NOMO-1 treated with DMSO at 0.1 percent for 48 hours (cell line): ENCODE data around the gene NCKAP5L.

Source experiments
- DNase-seq: peaks from one replicate; lab custom pipeline; 2025; ENCODE audit not compliant: unreplicated experiment; lab: John Stamatoyannopoulos, UW

NCKAP5L gene

DNA sequence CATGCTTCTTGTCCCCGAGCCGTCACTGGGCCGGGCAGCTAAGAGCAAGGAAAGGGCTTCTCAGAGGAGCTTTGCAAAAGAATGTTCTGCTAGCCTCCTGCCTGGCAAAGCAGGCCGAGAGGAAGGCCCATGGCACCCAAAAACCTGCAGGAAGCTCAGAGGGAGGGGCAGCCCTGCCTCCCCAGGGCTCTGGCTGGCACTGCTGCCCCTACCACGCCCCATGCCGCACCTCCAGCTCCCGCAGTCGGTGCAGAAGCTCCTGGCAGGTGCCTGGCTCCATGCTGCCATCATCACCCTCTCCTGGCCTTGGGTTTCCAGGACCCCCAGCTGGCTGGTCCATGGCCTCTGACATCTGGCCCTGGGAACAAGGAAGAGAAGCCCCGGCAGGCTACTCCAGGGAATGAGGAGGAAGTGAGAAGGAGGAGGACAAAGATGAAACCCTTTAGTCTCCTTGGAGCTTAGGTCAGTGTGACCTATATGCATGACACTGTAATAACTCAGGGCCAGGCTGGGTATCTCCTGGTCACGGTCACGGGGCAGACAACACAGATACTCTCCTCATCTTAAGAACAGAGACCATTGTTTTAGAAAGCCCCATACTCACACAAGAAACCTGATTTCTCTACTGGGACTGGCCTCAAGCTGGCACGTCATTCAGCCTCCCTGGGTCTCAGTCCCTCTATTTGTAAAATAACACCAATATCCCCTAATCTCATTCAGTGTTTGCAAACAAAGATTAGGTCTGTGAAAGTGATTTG is 24.3 kb downstream of the NCKAP5L start:
- DNase-seq = no peak

DNA sequence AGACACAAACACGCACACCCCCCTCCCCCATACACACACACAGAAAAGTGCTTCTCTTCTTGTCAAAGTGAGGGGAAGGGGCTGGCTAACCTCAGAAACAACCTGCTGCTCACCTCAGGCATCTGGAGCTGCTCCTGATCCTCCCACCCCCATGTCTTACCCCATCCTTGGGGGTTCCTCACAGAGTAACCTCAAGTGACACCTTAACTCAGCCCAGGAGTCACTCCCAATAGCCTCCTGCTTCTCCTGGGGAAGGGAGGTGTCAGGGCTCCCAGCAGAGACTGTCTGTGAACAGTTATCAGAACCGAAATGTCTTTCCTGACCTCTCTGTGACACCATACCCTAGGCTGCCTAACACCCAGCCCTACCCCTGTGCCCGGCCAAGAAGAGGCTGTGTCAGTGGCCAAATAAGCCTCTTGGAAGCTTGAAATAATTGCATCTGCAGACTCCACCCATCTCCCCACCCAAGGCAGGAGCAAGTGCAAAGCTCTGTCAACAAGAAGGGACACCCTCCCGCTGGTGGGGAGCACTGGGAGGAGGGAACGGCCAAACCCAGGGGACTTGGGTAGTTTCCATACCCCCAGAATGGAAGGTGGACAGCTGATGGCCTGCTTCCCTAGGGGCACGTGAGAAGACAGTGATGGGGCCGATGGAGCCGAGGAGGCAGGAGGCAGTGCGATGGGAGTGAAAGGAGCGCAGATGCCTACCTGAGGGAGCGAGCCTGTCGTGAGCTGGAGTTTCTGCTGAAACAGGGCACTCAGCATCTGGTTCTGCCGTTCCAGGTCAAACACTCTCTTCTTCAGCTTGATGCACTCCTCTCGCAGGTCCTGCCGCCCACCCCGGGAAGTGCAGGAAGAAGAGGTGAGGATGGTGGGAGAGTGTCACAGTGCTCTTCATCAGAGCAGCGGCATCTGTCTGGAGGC is 26.8 kb downstream of the NCKAP5L start:
- DNase-seq = no peak

DNA sequence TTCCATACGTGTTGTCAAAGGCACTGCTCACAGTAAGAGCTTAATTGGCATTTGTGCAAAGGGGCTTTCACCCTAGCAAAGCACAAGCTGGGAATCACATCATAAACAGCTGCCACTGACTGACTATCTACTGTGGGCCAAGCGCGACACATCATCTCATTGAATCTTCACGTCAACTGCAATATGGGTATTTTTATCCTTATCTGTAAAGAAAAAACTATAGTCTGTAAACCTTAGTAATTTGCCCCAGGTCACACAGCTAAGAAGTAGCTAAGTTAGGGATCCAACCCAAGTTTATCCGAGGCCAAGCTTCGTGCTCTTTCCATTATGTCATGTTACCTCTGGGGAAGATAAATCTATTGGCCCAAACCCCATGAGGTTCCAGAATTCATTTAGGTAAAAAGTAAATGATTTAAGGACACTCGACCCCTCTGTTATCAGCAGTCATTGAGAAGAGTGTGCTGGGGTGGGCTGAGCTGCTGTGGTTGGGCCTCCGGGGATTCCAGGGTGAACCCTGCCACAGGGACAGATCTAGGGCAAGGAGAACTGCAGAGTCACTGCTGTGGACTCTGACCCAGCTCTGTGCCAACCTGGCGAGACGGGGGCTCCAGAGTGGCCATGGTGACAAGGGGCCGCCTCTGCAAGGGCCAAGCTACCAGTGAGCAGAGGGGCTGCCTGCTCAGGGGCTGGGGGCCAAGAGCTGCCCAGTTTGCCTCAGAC is 27.6 kb downstream of the NCKAP5L start:
- DNase-seq = no peak

GRCh38 chr12:49798934-49799333 is 29.3 kb downstream of the NCKAP5L start:
- no peak for DNase-seq

GRCh38 chr12:49798248-49798647 is 30.0 kb downstream of the NCKAP5L start:
- no peak for DNase-seq

GRCh38 chr12:49797449-49797776 is 30.8 kb downstream of the NCKAP5L start:
- no peak for DNase-seq

- no peak for DNase-seq
These were observed 31.4 kb downstream of the NCKAP5L start for GRCh38 chr12:49796606-49797448.

GRCh38 chr12:49796155-49796554 is 32.1 kb downstream of the NCKAP5L start:
- no peak for DNase-seq

DNA sequence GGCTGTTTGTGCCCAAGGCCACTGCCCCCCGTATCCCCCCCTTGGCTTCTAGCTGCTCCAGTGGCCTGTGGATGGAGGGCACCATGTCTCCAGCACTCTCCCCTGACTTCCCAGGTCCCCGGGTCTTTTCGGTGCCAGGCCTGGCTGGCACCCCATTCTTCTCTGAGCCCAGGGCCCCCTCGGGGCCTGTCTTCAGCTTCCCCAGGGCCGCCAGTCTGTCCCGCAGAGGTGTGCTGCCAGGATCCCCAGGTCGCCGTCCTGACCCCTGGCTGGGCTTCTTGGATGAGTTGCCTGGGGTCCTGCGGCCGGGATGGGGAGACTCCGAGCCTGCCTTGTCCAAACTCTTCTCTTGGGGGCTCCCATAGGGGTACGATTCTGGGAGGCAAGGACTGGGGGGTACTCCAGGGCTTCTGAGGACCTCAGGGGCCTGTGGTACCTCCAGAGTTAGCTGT is 32.5 kb downstream of the NCKAP5L start:
- DNase-seq = no peak

- DNase-seq = no peak
These were observed 33.2 kb downstream of the NCKAP5L start for GRCh38 chr12:49794811-49795653.

DNA sequence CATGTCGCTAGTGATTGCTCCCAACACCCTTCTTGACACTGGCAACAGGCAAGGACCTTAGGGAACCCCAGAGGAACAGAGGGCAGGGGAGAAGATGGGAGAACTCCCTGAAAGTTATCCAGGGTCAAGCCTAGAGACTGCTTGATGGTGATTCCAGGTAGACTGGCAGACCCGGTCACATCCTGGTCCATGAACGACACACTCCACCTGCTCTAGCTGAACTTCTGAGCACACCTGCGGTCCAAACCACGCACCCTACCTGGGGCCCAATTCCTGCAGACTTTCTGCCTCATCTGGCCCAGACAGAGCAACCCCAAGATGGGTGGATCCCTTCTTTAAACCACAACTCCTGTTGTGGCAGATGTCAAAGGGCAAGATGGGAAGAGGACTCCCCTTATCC is 34.2 kb downstream of the NCKAP5L start:
- no peak for DNase-seq

- DNase-seq = no peak
These were observed 34.6 kb downstream of the NCKAP5L start for GRCh38 chr12:49793620-49794019.

GRCh38 chr12:49792976-49793580 is 35.1 kb downstream of the NCKAP5L start:
- no peak for DNase-seq

GRCh38 chr12:49792181-49792970 is 35.8 kb downstream of the NCKAP5L start:
- DNase-seq = no peak

DNA sequence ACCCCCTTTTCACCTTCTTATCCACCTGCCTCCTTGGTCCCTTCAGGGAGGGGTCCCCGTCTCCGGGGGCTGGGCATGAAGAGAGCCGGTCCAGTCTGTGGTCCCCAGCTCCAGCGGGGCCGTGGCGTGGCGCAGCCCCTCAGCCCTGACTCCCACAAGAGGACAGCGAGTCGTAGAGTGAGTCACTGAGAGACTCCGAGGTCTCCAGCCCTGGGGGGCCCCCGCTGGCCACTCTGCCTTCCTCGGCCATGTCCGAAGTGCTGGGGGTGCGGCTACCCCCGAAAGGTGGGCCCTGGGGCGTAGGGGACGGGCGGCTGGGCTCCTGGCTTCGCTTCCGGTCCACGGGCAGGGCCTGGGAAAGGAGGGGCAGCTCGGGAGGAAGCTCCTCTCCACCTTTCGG is 36.5 kb downstream of the NCKAP5L start:
- no peak for DNase-seq

DNA sequence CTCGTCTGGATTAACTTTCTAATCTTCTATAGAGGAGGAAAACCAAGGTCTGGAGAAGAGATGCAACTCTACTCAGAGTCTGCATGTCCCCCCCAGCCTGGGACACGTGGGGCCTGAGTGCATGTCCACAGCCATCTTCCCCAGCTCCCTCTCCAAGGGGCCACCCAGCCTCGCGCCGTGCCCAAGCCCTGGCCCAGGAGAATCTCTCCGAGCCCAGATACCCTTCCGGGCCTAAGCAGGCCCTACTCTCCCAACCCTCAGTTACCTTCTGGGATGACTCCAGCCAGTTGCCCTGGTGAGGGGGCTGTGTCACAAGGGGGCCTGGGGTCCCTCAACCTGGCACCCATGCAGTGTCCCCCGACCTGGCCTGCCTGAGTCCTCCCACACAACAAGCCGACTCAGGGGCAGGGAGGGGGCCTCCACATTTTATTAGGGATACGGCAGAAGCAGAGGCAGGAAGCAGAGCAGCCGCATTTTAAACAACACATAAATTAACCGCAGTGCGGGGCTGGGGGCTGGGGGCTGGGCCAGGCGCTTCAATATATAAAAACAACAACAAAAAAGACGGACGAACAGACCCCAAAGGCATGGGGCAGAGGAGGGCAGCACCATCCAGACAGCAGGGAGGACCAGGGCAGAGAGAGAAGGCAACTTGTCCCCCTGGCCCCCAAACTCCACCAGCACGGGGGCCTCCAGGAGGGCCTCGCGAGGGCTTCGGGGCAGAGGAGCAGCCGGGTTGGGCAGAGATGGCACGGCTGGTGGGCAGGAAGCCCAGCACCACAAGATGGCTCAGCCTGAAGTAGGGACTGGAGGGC is 37.3 kb downstream of the NCKAP5L start:
- DNase-seq = no peak

- DNase-seq = no peak
These were observed 38.2 kb downstream of the NCKAP5L start for GRCh38 chr12:49789992-49790391.

DNA sequence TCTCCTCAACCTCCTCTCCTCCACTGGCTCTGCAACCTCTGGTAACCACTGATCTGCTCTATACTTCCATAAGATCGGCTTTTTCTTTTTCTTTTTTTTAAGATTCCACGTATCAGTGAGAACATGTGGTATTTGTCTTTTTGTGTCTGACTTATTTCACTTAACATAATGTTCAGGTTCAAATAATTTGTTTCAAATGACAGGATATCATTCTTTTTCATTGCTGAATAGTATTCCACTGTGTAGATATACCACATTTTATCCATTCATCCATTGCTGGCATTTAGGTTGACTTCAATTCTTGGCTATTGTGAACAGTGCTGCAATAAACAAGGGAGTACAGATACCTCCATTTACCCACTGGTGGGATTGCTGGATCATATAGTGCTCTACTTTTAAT is 40.5 kb downstream of the NCKAP5L start:
- DNase-seq = no peak
